IMR-90 (cell line): ENCODE measurements around the gene RAP1A. TPM values are rescaled to one million over a fixed set of nuclear protein-coding genes. Genes with fewer than 3 reads are reported as not detected.

Experiments used
- ATAC-seq: fragments of 200-7000 bp; cut with Tn5 transposase; 2 replicates; pipeline ENCODE4 v1.9.1; 2020; ENCODE audit warnings: low read depth, mild to moderate bottlenecking, moderate library complexity
- BruUV-seq: library from RNA; stranded (reverse); fragments of 400-500 nt; replicated peaks from 2 replicates; lab custom pipeline; 2021; lab: Mats Ljungman, UMichigan
- CTCF ChIA-PET: fragments of 300-600 bp; formaldehyde crosslinking; extraction: SDS; loops from one replicate; lab custom pipeline; 2021; ENCODE audit warnings: antibody characterized with exemption; lab: Yijun Ruan, JAX
- POLR2A ChIA-PET: fragments of 300-600 bp; sonication (Branson Sonifier 250); formaldehyde crosslinking; loops from one replicate; lab custom pipeline; 2022; ENCODE audit warnings: antibody characterized with exemption; ENCODE audit not compliant: unreplicated experiment; lab: Charles Lee
- DNase-seq: peaks from one replicate; pipeline ENCODE4 v3.0.0; 2013
- H2AFZ ChIP-seq: replicated peaks from 2 replicates; pipeline ENCODE3; 2013; ENCODE audit warnings: low read length, mild to moderate bottlenecking; ENCODE audit not compliant: poor library complexity
- H2AK5ac ChIP-seq: 2 replicates; pipeline ENCODE4 v1.6.1; 2013; ENCODE audit warnings: low read depth, low read length, inconsistent platforms
- H2AK9ac ChIP-seq: replicated peaks from 2 replicates; pipeline ENCODE3; 2013; ENCODE audit warnings: mild to moderate bottlenecking, low read depth, low read length, moderate library complexity; ENCODE audit not compliant: poor library complexity
- H2BK120ac ChIP-seq: 2 replicates; pipeline ENCODE4 v1.6.1; 2013; ENCODE audit warnings: low read depth, low read length, inconsistent platforms
- H2BK15ac ChIP-seq: 3 replicates; pipeline ENCODE4 v1.6.1; 2013; ENCODE audit warnings: low read depth, low read length, inconsistent platforms
- H2BK20ac ChIP-seq: 2 replicates; pipeline ENCODE4 v1.6.1; 2013; ENCODE audit warnings: low read depth, mild to moderate bottlenecking, inconsistent platforms, low read length, moderate library complexity
- H2BK5ac ChIP-seq: 2 replicates; pipeline ENCODE4 v1.6.1; 2013; ENCODE audit warnings: mild to moderate bottlenecking, low read depth, low read length, inconsistent platforms; ENCODE audit not compliant: poor library complexity, severe bottlenecking
- H3K14ac ChIP-seq: replicated peaks from 2 replicates; pipeline ENCODE4 v1.6.1; 2013; ENCODE audit warnings: low read depth, low read length, inconsistent platforms
- H3K18ac ChIP-seq: 2 replicates; pipeline ENCODE4 v1.6.1; 2013; ENCODE audit warnings: low read depth, low read length, control low read depth
- H3K23ac ChIP-seq: 2 replicates; pipeline ENCODE4 v1.6.1; 2013; ENCODE audit warnings: low read depth, low read length, inconsistent platforms
- H3K27ac ChIP-seq: 2 replicates; pipeline ENCODE4 v1.5.1; 2013; ENCODE audit warnings: mild to moderate bottlenecking, control low read depth, low read length; ENCODE audit not compliant: insufficient read depth
- H3K27me3 ChIP-seq: 2 replicates; pipeline ENCODE4 v1.6.1; 2013; ENCODE audit warnings: low read length; ENCODE audit not compliant: control insufficient read depth, insufficient read depth
- H3K36me3 ChIP-seq: 2 replicates; pipeline ENCODE4 v1.6.1; 2013; ENCODE audit warnings: low read length, mixed read lengths; ENCODE audit not compliant: control insufficient read depth, insufficient read depth
- H3K4ac ChIP-seq: 2 replicates; pipeline ENCODE4 v1.6.1; 2013; ENCODE audit warnings: low read depth, low read length, inconsistent platforms
- H3K4me1 ChIP-seq: 2 replicates; pipeline ENCODE4 v1.6.1; 2013; ENCODE audit warnings: low read length, mixed read lengths; ENCODE audit not compliant: control insufficient read depth, insufficient read depth
- H3K4me2 ChIP-seq: 2 replicates; pipeline ENCODE4 v1.6.1; 2013; ENCODE audit warnings: low read depth, mild to moderate bottlenecking, control low read depth, low read length, moderate library complexity
- H3K4me3 ChIP-seq: 2 replicates; pipeline ENCODE4 v1.5.1; 2013; ENCODE audit warnings: low read depth, mild to moderate bottlenecking, control low read depth, low read length, moderate library complexity; ENCODE audit not compliant: insufficient read depth
- H3K56ac ChIP-seq: 2 replicates; pipeline ENCODE4 v1.6.1; 2013; ENCODE audit warnings: low read length, inconsistent platforms; ENCODE audit not compliant: insufficient read depth; ENCODE audit errors: extremely low read depth
- H3K79me1 ChIP-seq, 2 experiments: 2 replicates each; pipeline ENCODE4 v1.6.1; 2013; ENCODE audit warnings: low read length in 2 of 2, inconsistent platforms in 1 of 2, low read depth in 1 of 2
- H3K9ac ChIP-seq: 2 replicates; pipeline ENCODE4 v1.6.1; 2013; ENCODE audit warnings: low read depth, low read length, control low read depth
- H3K9me1 ChIP-seq: 2 replicates; pipeline ENCODE4 v1.6.1; 2013; ENCODE audit warnings: low read length, inconsistent platforms; ENCODE audit not compliant: insufficient read depth
- H3K9me3 ChIP-seq: 2 replicates; pipeline ENCODE4 v1.6.1; 2013; ENCODE audit warnings: low read length; ENCODE audit not compliant: control insufficient read depth, insufficient read depth
- H4K20me1 ChIP-seq: 2 replicates; pipeline ENCODE4 v1.6.1; 2013; ENCODE audit warnings: low read length, inconsistent platforms; ENCODE audit not compliant: insufficient read depth
- H4K5ac ChIP-seq: 2 replicates; pipeline ENCODE4 v1.6.1; 2013; ENCODE audit warnings: mild to moderate bottlenecking, low read depth, low read length, control low read depth
- H4K8ac ChIP-seq, 2 experiments: 2 replicates each; pipeline ENCODE4 v1.6.1; 2013; ENCODE audit warnings: low read depth in 2 of 2, low read length in 2 of 2, control low read depth in 1 of 2, inconsistent platforms in 1 of 2
- H4K91ac ChIP-seq: 2 replicates; pipeline ENCODE4 v1.6.1; 2013; ENCODE audit warnings: low read depth, low read length, inconsistent platforms; ENCODE audit not compliant: insufficient read depth
- CEBPB ChIP-seq: IDR thresholded peaks from 2 replicates; pipeline ENCODE4 v1.6.1; 2012; ENCODE audit warnings: low read depth, low read length, improper control_type of control experiment
- SMC3 ChIP-seq: fragments of 150-350 bp; IDR thresholded peaks from 2 replicates; pipeline ENCODE4 v1.6.1; 2016; ENCODE audit warnings: low read depth, mild to moderate bottlenecking, antibody characterized with exemption, low read length, moderate library complexity
- WGBS, 2 experiments: methylation state at CpG; one replicate each; pipeline versions ENCODE4 v1.1.5 to v1.1.7; 2013; ENCODE audit warnings: missing lambda C conversion rate in 2 of 2; ENCODE audit not compliant: insufficient read length in 1 of 2; ENCODE audit errors: extremely low coverage in 2 of 2; 5-methylcytosine and 5-hydroxymethylcytosine counted together
- dilution Hi-C: fragments of 300-500 bp; cut with HindIII; formaldehyde crosslinking; loops from one replicate; pipeline ENCODE4 v1.14.3; 2018; ENCODE audit warnings: low sequenced_read_pairs; ENCODE audit not compliant: unreplicated experiment
- in situ Hi-C: fragments of 300-500 bp; cut with MboI; formaldehyde crosslinking; loops from 3 replicates; pipeline ENCODE4 v1.14.3; 2019; ENCODE audit warnings: low sequenced_read_pairs, inconsistent platforms, mixed read lengths
- intact Hi-C: fragments of 100-400 bp; cut with micrococcal nuclease; formaldehyde crosslinking; loops from 2 replicates; pipeline ENCODE4 v1.10.0; 2022
- polyA plus RNA-seq, 3 experiments: library from polyadenylated mRNA; depleted of rRNA; stranded (reverse); fragments of >200 nt; gene quantifications; 2 replicates each; pipeline ENCODE4 v1.2.3, GENCODE V29; 2012; ENCODE audit warnings: low replicate concordance in 1 of 3
- total RNA-seq: library from RNA; depleted of rRNA; stranded (reverse); fragments of >200 nt; gene quantifications from 2 replicates; pipeline ENCODE4 v1.2.3, GENCODE V29; 2012

RAP1A gene
- total and polyA plus RNA-seq, 2 of the 4 experiments (the other 2 are of a cell fraction): 18.1 to 43.6 TPM

DNA sequence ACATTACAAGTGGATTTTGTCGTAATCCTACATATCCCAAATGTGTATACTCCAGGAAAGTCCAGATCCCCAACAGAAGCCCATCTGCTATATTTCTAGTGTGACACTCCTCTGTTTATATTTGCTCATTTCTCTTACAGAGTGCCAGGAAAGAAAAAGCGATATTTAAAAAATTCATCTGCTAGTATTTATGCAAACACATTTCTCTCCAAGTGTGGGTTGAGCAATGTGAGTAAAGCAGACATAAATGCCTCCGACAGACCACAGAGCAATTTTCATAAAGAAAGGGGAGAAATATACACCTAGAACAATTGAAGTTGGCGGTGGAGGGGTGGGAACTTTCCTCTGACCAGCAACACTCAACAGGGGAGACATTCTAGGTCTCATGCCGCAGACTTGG is 22.2 kb upstream of the RAP1A start:
- no peak overlapping the region for H2AK5ac ChIP-seq
- H3K9me3 ChIP-seq: no peaks in the 10 kb centered on the region
- peaks cover under 1% of the 10 kb centered on the region; the same call in 1 of the 2 replicates for H3K9me1 ChIP-seq
- H3K23ac ChIP-seq: no peak overlapping the region
- in situ Hi-C loops (no loop called here), dilution Hi-C loops (no loop called here), intact Hi-C loops (no loop called here)
- no CpG with 5 or more reads among the region's 5 CpGs for WGBS, 2 experiments
- H3K79me1 ChIP-seq: no peaks in the 10 kb centered on the region
- H3K9ac ChIP-seq: no peak overlapping the region
- ATAC-seq: peak; percentile 53
- H2BK120ac ChIP-seq: no peak overlapping the region
- H3K18ac ChIP-seq: peak overlapping the region; percentile 97
- H4K5ac ChIP-seq: 0 out of 2 replicates have a peak overlapping the region, but pooled peaks have one; percentile 83
- DNase-seq: peak; percentile 68
- H2BK5ac ChIP-seq: peak overlapping the region; percentile 33
- no peaks in the 10 kb centered on the region for H4K20me1 ChIP-seq
- H2AK9ac ChIP-seq: no peak overlapping the region
- POLR2A ChIA-PET: no interaction called here
- no peak overlapping the region for H3K4me3 ChIP-seq
- H3K56ac ChIP-seq: no peak overlapping the region
- H3K4me2 ChIP-seq: peak overlapping the region; percentile 99
- CTCF ChIA-PET: interaction anchor here (0.9 kb wide), 1 partner anchor 60 kb away, joined by 3 read pairs; no protein-coding TSS in a partner anchor
- H4K91ac ChIP-seq: no peak overlapping the region
- H2BK15ac ChIP-seq: peak overlapping the region; percentile 39; the same call in 1 of the 3 replicates
- H4K8ac ChIP-seq: no peak overlapping the region
- no TSS peak for BruUV-seq
- peaks cover 16% of the 10 kb centered on the region for H3K4me1 ChIP-seq
- H3K27me3 ChIP-seq: no peaks in the 10 kb centered on the region
- H2AFZ ChIP-seq: no peak overlapping the region
- no peak overlapping the region for H3K4ac ChIP-seq
- H2BK20ac ChIP-seq: no peak overlapping the region
- H3K36me3 ChIP-seq: no peaks in the 10 kb centered on the region
- TF ChIP-seq SMC3 (no peak), CEBPB (peak; percentile 68; the same call in 1 of the 2 replicates)
- peak overlapping the region; percentile 82; the same call in 1 of the 2 replicates for H3K27ac ChIP-seq
- no peak overlapping the region for H3K14ac ChIP-seq
